IPS-15b (cell line): Measurements from ENCODE around the gene TELO2.
A peak's percentile ranks its signal among the peaks of the same experiment; 100 is the strongest.
"Not testable (repeated sequence)": the region's sequence is repeated elsewhere in the genome, so short reads cannot be mapped to it uniquely, and the experiment has no call there.

Experiments used
- H3K27me3 ChIP-seq: one replicate; pipeline ENCODE4 v1.6.1; 2013; ENCODE audit warnings: low read length; ENCODE audit not compliant: control insufficient read depth, insufficient read depth
- H3K36me3 ChIP-seq: one replicate; pipeline ENCODE4 v1.6.1; 2013; ENCODE audit warnings: low read length; ENCODE audit not compliant: control insufficient read depth, insufficient read depth
- H3K4me1 ChIP-seq: one replicate; pipeline ENCODE4 v1.6.1; 2013; ENCODE audit warnings: mild to moderate bottlenecking, low read length; ENCODE audit not compliant: control insufficient read depth, insufficient read depth
- H3K4me3 ChIP-seq: one replicate; pipeline ENCODE4 v1.5.1; 2013; ENCODE audit warnings: low read depth, low read length
- H3K9ac ChIP-seq: one replicate; pipeline ENCODE4 v1.6.1; 2013; ENCODE audit warnings: low read depth, mild to moderate bottlenecking, low read length
- H3K9me3 ChIP-seq: one replicate; pipeline ENCODE4 v1.6.1; 2013; ENCODE audit warnings: mild to moderate bottlenecking, low read length; ENCODE audit not compliant: control insufficient read depth, insufficient read depth

Gene TELO2

DNA sequence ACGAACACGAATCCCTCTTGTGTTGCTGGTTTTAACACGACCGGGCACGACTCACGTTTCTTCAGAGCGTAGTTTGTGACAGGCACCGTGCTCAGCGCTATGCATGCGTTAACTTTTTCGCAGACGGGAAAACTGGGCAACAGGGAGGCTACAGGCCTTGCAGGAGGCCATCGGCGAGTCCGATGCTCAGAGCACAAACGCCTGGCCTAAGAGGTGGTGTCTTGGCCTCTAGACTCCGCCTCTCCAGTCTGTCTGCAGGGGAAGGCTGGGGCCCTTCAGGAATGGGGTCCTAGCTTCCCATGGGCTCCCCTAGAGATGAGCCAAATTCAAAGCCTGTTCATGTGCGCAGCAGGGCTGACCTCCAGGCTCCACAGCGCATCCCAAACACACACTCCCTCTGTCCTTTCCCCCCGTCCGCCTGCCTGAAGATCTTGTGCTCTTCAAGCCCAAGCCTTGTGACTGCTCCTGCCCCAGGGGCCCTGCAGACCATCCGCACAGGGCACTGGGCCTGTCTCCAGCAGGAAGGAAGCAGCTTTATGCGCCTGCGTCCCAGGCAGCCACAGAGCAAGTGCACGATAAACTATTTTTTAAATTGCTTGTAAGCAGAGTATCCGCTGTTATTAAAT is 21.5 kb upstream of the TELO2 start:
- no peaks in the 10 kb centered on the region for H3K4me1 ChIP-seq
- no peak overlapping the region for H3K4me3 ChIP-seq
- H3K9ac ChIP-seq: no peak overlapping the region

DNA sequence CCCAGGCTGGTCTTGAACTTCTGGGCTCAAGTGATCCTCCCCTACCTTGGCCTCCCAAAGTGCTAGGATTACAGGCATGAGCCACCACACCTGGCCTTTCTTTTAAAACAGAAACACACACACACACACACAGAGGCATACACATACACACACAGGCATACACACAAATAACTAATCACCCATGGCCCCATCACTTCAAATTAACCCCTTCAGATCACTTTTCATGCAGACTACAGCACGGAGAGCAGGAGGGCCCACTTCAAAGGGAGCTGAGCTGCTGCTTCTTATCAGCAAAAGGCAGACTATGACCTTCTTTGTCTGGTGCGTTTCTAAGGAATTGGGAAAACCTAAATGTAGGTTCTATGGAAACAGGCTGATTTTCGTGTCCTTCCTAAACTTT is 20.2 kb upstream of the TELO2 start:
- Histone ChIP-seq H3K9ac (no peak overlapping the region), H3K4me3 (no peak overlapping the region), H3K9me3 (no peaks in the 10 kb centered on the region), H3K27me3 (no peaks in the 10 kb centered on the region), H3K36me3 (no peaks in the 10 kb centered on the region), H3K4me1 (no peaks in the 10 kb centered on the region)

More for the DNA sequence above, 21.5 kb upstream of the TELO2 start:
- no peaks in the 10 kb centered on the region for H3K27me3 ChIP-seq
- H3K36me3 ChIP-seq: no peaks in the 10 kb centered on the region
- no peaks in the 10 kb centered on the region for H3K9me3 ChIP-seq

DNA sequence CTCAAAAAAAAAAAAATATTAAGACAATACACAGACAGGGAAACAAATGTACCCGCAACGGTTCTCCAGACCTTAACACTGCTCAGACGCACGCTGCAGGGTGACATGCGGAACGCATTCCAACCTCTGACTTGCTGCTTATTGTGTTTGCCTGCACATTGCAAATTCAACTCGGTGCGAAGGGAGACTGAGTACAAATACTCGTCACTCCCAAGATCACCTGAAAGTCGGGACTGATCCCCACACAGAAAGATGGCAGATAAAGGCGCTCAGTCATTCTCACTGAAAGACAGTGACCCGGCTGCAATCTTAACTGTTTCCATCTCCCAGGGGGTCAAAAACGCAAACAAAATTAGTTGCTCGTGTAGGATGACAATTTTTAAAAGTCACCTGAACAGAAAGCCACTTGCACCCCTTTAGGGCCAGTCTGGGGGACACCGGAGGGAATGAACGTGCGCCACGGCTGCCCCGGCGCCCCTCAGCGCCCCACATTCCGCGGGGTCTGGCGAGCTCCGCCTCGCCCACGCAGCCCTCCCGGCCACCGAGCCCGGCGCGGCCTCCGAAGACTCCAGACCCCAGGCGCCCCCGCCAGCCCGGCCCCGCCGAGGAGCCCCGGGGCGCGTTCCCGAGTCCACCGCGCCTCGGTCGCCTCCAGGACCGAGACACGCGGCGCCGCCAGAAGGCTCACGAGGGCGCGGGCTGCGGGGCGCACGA is 18.9 kb upstream of the TELO2 start:
- Histone ChIP-seq H3K36me3 (no peaks in the 10 kb centered on the region), H3K4me3 (peak overlapping the region; percentile 76), H3K4me1 (no peaks in the 10 kb centered on the region), H3K9me3 (no peaks in the 10 kb centered on the region), H3K27me3 (no peaks in the 10 kb centered on the region), H3K9ac (peak overlapping the region; percentile 73)

DNA sequence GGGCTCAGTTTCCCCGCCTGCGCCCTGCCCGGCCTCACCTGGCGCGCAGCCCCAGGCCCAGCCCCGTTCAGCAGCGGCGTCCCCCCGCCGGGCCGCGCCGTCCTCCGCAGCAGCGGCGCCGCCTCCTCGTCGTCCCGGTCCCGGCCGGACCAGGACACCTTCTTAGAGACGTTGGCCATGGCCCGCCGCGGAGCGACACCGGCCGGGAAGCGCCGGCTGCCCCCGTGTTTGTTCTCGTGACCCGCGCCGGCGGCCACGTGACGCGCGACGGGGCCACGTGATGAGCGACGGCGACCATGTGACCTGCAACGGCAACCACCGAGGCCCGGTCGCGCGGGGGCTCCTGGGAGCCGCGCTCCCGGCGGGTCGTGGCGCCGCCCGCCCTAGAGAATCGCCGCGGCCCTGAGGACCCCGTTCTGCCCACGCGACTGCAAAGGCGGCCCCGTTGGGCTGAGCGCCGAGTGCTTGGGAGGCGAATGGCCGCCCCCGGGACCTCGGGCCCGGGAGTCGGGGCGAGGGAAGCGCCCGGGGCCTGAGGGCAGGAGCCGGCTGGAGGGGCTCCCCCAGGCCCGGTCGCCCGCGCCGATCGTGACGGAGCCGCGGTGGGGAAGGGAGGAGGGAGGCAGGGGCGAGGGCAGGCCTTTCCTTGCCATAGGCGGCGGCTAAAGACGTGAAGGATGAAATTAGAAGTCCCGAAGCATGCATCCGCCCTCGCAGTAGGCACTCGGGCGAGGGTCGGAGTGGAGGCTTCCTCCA is 18.2 kb upstream of the TELO2 start, which contains the start of gene CLCN7:
CLCN7 (minus strand) TSS at position 233 of the 756 bp plus-strand sequence; CDS start at position 179, 54 bp downstream.
- no peaks in the 10 kb centered on the region for H3K27me3 ChIP-seq
- no peaks in the 10 kb centered on the region for H3K36me3 ChIP-seq
- H3K9ac ChIP-seq: peak within 1 kb of the TSS; percentile 73
- peak within 1 kb of the TSS; percentile 76 for H3K4me3 ChIP-seq
- no peaks in the 10 kb centered on the region for H3K4me1 ChIP-seq
- no peaks in the 10 kb centered on the region for H3K9me3 ChIP-seq

DNA sequence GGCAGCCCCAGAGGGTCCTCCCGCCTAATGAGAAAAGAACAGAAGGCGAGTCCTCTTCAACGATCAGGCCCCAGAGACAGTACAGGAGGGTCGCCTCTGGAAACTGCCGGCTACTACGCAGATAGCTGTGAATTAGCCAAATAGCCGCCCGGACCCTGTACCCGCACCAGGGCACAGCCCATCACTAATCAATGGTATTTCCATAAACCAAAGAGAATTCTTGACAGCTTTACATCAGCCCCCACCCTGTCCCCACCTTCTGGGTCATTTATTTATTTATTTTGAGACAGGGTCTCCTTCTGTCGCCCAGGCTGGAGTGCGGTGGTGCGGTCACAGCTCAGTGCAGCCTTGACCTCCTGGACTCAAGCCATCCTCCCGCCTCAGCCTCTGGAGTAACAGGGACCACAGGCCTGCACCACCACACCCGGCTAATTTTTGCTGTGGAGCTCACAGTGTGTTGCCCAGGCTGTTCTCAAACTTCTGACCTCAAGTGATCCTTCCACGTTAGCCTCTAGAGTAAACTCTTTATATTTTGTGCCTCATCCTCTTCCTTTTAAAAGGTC is 17.5 kb upstream of the TELO2 start:
- H3K27me3 ChIP-seq: no peaks in the 10 kb centered on the region
- H3K4me1 ChIP-seq: no peaks in the 10 kb centered on the region
- no peaks in the 10 kb centered on the region for H3K9me3 ChIP-seq
- no peaks in the 10 kb centered on the region for H3K36me3 ChIP-seq
- H3K4me3 ChIP-seq: peak overlapping the region; percentile 76
- H3K9ac ChIP-seq: peak overlapping the region; percentile 73

DNA sequence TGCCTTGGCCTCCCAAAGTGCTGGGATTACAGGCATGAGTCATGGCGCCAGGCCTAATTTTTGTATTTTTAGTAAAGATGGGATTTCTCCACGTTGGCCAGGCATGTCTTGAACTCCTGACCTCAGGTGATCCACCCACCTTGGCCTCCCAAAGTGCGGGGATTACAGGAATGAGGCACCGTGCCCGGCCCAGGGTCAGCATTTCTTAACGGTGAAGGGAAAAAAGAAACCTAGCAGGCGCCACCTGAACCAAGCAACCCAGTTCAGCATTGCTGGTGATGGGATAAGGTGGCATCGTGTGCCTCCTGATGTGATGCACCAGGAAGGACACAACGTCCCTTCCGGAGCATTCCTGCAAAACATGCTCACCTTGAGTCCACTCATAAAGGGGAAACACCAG is 16.1 kb upstream of the TELO2 start:
- Histone ChIP-seq H3K27me3 (no peaks in the 10 kb centered on the region), H3K4me1 (no peaks in the 10 kb centered on the region), H3K9ac (no peak overlapping the region), H3K36me3 (no peaks in the 10 kb centered on the region), H3K4me3 (no peak overlapping the region), H3K9me3 (no peaks in the 10 kb centered on the region)

DNA sequence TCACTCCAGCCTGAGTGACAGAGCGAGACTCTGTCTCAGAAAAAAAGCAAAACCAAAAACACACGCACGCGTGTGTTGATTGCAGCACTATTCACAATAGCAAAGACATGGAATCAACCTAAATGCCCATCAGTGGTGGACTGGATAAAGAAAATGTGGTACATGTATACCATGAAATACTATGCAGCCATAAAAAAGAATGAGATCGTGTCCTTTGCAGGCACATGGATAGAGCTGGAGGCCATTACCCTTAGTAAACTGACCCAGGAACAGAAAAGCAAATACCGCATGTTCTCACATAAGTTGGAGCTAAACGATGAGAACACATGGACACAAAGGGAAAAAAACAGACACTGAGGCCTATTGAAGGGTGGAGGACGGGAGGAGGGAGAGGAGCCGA is 14.2 kb upstream of the TELO2 start:
- not testable (repeated sequence) for H3K9me3 ChIP-seq, H3K4me3 ChIP-seq, H3K36me3 ChIP-seq, H3K4me1 ChIP-seq, H3K27me3 ChIP-seq, H3K9ac ChIP-seq

DNA sequence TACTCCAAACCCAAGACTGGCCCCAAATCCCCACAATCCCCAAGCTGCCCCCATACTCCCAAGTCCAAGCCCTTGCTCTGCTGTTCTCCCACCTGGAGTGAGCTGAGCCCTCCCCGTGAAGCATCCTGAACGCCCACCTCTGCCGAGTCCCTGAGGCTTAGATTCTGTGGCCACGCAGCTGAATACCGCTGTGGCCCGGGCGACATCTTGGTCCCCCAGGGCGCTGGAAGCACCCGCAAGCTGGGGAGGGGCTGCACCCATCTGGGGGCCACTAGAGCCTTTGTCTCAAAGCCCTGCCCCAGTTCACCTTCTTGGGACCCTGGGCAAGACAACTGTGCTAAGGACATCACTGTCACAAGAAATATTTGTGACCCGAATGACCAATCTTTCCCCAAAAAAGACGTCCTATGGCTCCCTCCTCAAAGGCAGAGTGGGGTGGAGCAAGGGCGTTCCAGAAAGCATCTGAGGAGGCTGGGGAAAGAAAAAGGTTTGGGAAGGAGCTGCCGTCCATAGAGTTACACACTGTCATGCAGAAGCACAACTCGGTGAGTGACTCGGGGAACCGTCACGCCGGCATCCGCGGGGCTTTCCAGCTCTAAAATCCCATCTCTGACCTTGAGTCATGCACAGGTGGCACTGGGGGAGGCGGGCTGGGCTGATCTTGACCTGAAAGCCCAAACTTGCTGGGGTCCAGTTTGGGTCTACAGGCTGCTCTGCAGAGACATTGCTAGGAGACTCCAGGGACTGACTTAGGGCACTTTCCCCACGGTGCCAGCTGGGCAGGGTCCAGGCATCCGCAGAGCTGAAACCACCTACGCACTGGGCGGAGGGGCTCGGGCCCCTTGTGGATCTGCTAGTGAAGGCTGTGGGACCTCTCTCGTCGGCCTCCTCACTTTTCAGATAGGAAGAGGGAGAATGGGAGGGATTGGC is 11.0 kb upstream of the TELO2 start:
- Histone ChIP-seq H3K9me3 (no peaks in the 10 kb centered on the region), H3K9ac (no peak overlapping the region), H3K4me1 (no peaks in the 10 kb centered on the region), H3K36me3 (no peaks in the 10 kb centered on the region), H3K4me3 (no peak overlapping the region), H3K27me3 (peaks cover 3% of the 10 kb centered on the region)

DNA sequence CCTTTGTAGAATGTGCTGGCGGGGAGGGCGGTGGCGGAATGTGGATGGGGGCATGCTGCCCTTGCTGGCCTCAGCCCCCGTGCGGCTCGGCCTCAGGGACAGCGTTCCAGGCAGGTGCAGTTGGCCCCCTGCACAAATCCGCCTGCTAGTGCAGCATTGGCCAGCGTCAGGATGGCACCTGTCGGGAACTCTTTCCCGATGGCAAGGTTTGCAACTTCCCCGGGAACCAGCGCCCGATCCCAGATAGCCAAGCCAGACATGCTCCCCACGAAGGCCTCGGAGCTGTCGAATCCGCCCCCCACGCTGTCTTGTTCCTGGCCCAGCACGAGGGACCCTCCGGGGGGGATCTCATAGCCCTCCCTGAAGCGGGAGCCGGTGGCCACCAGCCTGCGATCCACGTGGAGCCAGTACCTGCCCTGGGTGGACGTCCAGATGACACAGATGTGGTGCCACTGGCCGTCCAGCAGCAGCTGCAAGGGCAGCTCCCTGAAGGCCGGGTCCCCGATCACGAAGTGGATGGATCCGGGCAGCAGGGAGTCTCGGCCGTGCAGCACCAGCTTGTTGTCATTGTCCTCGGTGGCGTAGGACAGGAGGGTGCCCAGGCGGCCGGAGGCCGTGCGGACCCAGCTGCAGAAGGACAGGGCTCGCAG is 7.2 kb upstream of the TELO2 start:
- Histone ChIP-seq H3K4me3 (no peak overlapping the region), H3K9me3 (no peaks in the 10 kb centered on the region), H3K9ac (no peak overlapping the region), H3K4me1 (no peaks in the 10 kb centered on the region), H3K36me3 (no peaks in the 10 kb centered on the region), H3K27me3 (peaks cover 3% of the 10 kb centered on the region)

DNA sequence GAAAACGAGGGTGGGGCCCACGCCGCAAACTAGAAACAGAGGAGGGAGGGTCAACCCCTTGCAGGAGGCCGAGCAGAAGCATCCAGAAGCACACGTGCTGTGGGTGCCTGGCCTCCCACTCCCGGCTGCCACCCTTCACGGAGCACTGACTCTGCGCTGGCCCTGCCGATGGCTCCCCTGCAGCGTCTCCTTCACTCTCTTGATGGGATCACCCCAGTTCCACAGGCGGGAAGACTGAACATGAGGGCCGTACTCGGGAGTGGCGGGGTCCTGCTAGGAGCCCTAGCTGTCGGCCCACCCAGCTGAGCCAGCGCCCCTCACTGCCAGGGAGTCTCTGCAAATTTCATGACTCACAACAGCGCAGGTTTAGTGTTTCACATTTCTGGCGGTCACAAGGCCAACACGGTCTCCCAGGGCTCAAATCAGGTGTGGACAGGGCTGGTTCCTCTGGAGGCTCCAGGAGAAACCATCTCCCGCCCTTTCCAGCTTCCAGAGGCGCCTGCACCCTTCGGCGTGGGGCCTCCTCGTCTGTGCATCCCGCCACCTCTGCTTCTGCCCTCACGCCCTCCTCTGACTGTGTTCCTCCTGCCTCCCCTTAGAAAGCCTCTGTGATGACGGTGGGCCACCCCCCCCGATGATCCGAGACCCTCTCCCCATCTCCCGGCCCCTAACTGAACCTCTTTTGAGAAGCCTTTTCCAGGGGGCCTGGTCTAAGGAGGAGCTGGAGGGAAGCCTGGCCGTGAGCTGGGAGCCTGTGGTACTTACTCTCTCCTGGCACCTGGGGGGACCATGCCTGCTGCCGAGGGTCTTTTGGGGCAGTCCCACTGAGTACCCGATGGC is 6.4 kb upstream of the TELO2 start:
- Histone ChIP-seq H3K4me3 (no peak overlapping the region), H3K27me3 (peaks cover 3% of the 10 kb centered on the region), H3K36me3 (no peaks in the 10 kb centered on the region), H3K4me1 (no peaks in the 10 kb centered on the region), H3K9me3 (no peaks in the 10 kb centered on the region), H3K9ac (no peak overlapping the region)
